CD14-positive monocyte (primary cell): ENCODE data around the gene CPNE8. TPM values are rescaled to one million over a fixed set of nuclear protein-coding genes. Genes with fewer than 3 reads are reported as not detected.

Source experiments
- DNase-seq, 3 donors: peaks; one replicate each; pipeline ENCODE4 v3.0.0-alpha.2; 2011 to 2022
- H2AFZ ChIP-seq: 2 replicates; pipeline ENCODE4 v1.6.0; 2012; ENCODE audit warnings: mild to moderate bottlenecking, low read depth, low read length, inconsistent platforms; ENCODE audit not compliant: insufficient read depth, poor library complexity, severe bottlenecking
- H3K27ac ChIP-seq, 2 donors: 1 replicate in 1 of 2; 2 replicates in 1 of 2; pipeline ENCODE4 v1.5.1; 2012 to 2013; ENCODE audit warnings: low read length in 2 of 2, control low read depth in 1 of 2, inconsistent platforms in 1 of 2, low read depth in 1 of 2, mild to moderate bottlenecking in 1 of 2
- H3K27me3 ChIP-seq, 2 donors: one replicate each; pipeline versions ENCODE4 v1.6.0 to v1.6.1; 2011 to 2013; ENCODE audit warnings: low read length in 2 of 2; ENCODE audit not compliant: control insufficient read depth in 2 of 2, insufficient read depth in 2 of 2
- H3K36me3 ChIP-seq, 2 donors: replicated peaks in 1 of 2; 1 replicate in 1 of 2; 2 replicates in 1 of 2; pipeline versions ENCODE4 v1.5.1 to v1.6.1; 2012 to 2013; ENCODE audit warnings: low read length in 2 of 2, control low read depth in 1 of 2, inconsistent platforms in 1 of 2, mild to moderate bottlenecking in 1 of 2; ENCODE audit not compliant: insufficient read depth in 2 of 2, control insufficient read depth in 1 of 2
- H3K4me1 ChIP-seq, 2 donors: 1 replicate in 1 of 2; 2 replicates in 1 of 2; pipeline versions ENCODE4 v1.5.1 to v1.6.1; 2012 to 2013; ENCODE audit warnings: low read length in 2 of 2, control low read depth in 1 of 2, inconsistent platforms in 1 of 2, mild to moderate bottlenecking in 1 of 2, moderate library complexity in 1 of 2; ENCODE audit not compliant: insufficient read depth in 2 of 2, control insufficient read depth in 1 of 2
- H3K4me2 ChIP-seq: replicated peaks from 2 replicates; pipeline ENCODE3; 2012; ENCODE audit warnings: low read length, moderate library complexity, mild to moderate bottlenecking; ENCODE audit not compliant: poor library complexity, severe bottlenecking; ENCODE audit errors: extremely low read depth
- H3K4me3 ChIP-seq, 3 experiments: fragments of 200-600 bp in 1 of 3; sonication (generic) in 1 of 3; replicated peaks in 1 of 3; 1 replicate in 2 of 3; 2 replicates in 1 of 3; pipeline ENCODE4 v1.5.1; 2011 to 2013; ENCODE audit warnings: low read length in 3 of 3, mild to moderate bottlenecking in 3 of 3, control low read depth in 2 of 3, low read depth in 2 of 3, inconsistent platforms in 1 of 3, moderate library complexity in 1 of 3
- H3K79me2 ChIP-seq: 2 replicates; pipeline ENCODE4 v1.6.0; 2012; ENCODE audit warnings: mild to moderate bottlenecking, control low read depth, inconsistent platforms, low read length, moderate library complexity; ENCODE audit not compliant: insufficient read depth
- H3K9ac ChIP-seq: 2 replicates; pipeline ENCODE4 v1.6.0; 2017; ENCODE audit warnings: low read length, mild to moderate bottlenecking; ENCODE audit not compliant: insufficient read depth, poor library complexity, severe bottlenecking
- H3K9me3 ChIP-seq, 2 donors: replicated peaks in 1 of 2; 1 replicate in 1 of 2; 2 replicates in 1 of 2; pipeline versions ENCODE4 v1.5.1 to v1.6.1; 2012 to 2013; ENCODE audit warnings: low read length in 2 of 2, control low read depth in 1 of 2; ENCODE audit not compliant: control insufficient read depth in 1 of 2, insufficient read depth in 1 of 2
- H4K20me1 ChIP-seq: 2 replicates; pipeline ENCODE4 v1.6.0; 2012; ENCODE audit warnings: mild to moderate bottlenecking, low read length, control low read depth, moderate library complexity; ENCODE audit not compliant: insufficient read depth
- H3K27ac Mint-ChIP-seq, 7 donors: one replicate each; pipeline ENCODE4 v1.8.0; 2020; ENCODE audit warnings: mild to moderate bottlenecking in 7 of 7, mixed read lengths in 7 of 7, moderate library complexity in 6 of 7, inconsistent platforms in 2 of 7
- H3K27me3 Mint-ChIP-seq, 3 donors: one replicate each; pipeline ENCODE4 v1.8.0; 2021 to 2022; ENCODE audit warnings: low read depth in 3 of 3, mild to moderate bottlenecking in 3 of 3, mixed read lengths in 3 of 3, moderate library complexity in 3 of 3, inconsistent platforms in 1 of 3
- H3K36me3 Mint-ChIP-seq, 2 donors: one replicate each; pipeline ENCODE4 v1.8.0; 2020; ENCODE audit warnings: mixed read lengths in 2 of 2, inconsistent platforms in 1 of 2, mild to moderate bottlenecking in 1 of 2
- H3K4me1 Mint-ChIP-seq: one replicate; pipeline ENCODE4 v1.8.0; 2020; ENCODE audit warnings: mild to moderate bottlenecking, mixed read lengths
- H3K4me3 Mint-ChIP-seq, 2 donors: one replicate each; pipeline ENCODE4 v1.8.0; 2020; ENCODE audit warnings: mild to moderate bottlenecking in 2 of 2, mixed read lengths in 2 of 2, moderate library complexity in 1 of 2
- H3K9me3 Mint-ChIP-seq, 7 donors: one replicate each; pipeline ENCODE4 v1.8.0; 2020 to 2022; ENCODE audit warnings: mixed read lengths in 7 of 7, mild to moderate bottlenecking in 6 of 7, moderate library complexity in 6 of 7, inconsistent platforms in 2 of 7
- WGBS: methylation state at CpG from one replicate; pipeline ENCODE4 v1.1.5; 2013; ENCODE audit warnings: missing lambda C conversion rate; ENCODE audit not compliant: insufficient coverage; 5-methylcytosine and 5-hydroxymethylcytosine counted together
- intact Hi-C, 2 donors: fragments of 100-400 bp; cut with micrococcal nuclease; formaldehyde crosslinking; loops; one replicate each; pipeline versions ENCODE4 v1.15.0 to v1.15.1; 2023
- polyA plus RNA-seq, 3 donors: library from polyadenylated mRNA; depleted of rRNA in 1 of 3; unstranded in 2 of 3; stranded (reverse) in 1 of 3; fragments of 300-500 nt in 2 of 3; fragments of >200 nt in 1 of 3; fragmentation: Illumina TruSeq in 2 of 3; gene quantifications; 1 replicate in 2 of 3; 2 replicates in 1 of 3; pipeline ENCODE4 v1.2.3, GENCODE V29; 2012 to 2021
- TF ChIP-seq, protein P1 (sequence below): fragments of 200-600 bp; IDR thresholded peaks from one replicate; pipeline ENCODE4 v1.8.0; 2022; ENCODE audit warnings: antibody characterized with exemption, mild to moderate bottlenecking

CPNE8 gene
- polyA plus RNA-seq, 3 donors = 15.2 to 22.5 (median 19.0) TPM

- peaks cover 9 to 10% of the 10 kb centered on the region in 2 donors for H3K4me1 ChIP-seq
- H3K9me3 Mint-ChIP-seq = no peaks in the 10 kb centered on the region
- no peaks in the 10 kb centered on the region for H3K27me3 Mint-ChIP-seq
- no peaks in the 10 kb centered on the region for H3K9me3 ChIP-seq
- H3K36me3 ChIP-seq = peaks cover 3 to 20% of the 10 kb centered on the region in 2 donors
- DNase-seq = no peak
- H3K4me2 ChIP-seq = peak overlapping the region; percentile 47
- peaks cover 16 to 17% of the 10 kb centered on the region in 2 donors for H3K36me3 Mint-ChIP-seq
- intact Hi-C loops = no loop called here
- peak overlapping the region in 3 of 7 donors; percentile 34 to 50 (median 38) for H3K27ac Mint-ChIP-seq
- no peak overlapping the region for H3K9ac ChIP-seq
- H3K4me3 ChIP-seq = no peak overlapping the region
- H3K79me2 ChIP-seq = no peaks in the 10 kb centered on the region
- peaks cover 10% of the 10 kb centered on the region for H3K4me1 Mint-ChIP-seq
- H3K27ac ChIP-seq = peak overlapping the region in 1 of 2 donors; percentile 72
- no peaks in the 10 kb centered on the region for H3K27me3 ChIP-seq
- no peak overlapping the region for H2AFZ ChIP-seq
- peaks cover 11% of the 10 kb centered on the region for H4K20me1 ChIP-seq
- H3K4me3 Mint-ChIP-seq = no peak overlapping the region
- no CpG with 5 or more reads among the region's 2 CpGs for WGBS
- TF ChIP-seq, protein P1, sequence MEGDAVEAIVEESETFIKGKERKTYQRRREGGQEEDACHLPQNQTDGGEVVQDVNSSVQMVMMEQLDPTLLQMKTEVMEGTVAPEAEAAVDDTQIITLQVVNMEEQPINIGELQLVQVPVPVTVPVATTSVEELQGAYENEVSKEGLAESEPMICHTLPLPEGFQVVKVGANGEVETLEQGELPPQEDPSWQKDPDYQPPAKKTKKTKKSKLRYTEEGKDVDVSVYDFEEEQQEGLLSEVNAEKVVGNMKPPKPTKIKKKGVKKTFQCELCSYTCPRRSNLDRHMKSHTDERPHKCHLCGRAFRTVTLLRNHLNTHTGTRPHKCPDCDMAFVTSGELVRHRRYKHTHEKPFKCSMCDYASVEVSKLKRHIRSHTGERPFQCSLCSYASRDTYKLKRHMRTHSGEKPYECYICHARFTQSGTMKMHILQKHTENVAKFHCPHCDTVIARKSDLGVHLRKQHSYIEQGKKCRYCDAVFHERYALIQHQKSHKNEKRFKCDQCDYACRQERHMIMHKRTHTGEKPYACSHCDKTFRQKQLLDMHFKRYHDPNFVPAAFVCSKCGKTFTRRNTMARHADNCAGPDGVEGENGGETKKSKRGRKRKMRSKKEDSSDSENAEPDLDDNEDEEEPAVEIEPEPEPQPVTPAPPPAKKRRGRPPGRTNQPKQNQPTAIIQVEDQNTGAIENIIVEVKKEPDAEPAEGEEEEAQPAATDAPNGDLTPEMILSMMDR = no peak
Measured at GRCh38 chr12:38772437-38772836, 133.0 kb downstream of the CPNE8 start.

DNA sequence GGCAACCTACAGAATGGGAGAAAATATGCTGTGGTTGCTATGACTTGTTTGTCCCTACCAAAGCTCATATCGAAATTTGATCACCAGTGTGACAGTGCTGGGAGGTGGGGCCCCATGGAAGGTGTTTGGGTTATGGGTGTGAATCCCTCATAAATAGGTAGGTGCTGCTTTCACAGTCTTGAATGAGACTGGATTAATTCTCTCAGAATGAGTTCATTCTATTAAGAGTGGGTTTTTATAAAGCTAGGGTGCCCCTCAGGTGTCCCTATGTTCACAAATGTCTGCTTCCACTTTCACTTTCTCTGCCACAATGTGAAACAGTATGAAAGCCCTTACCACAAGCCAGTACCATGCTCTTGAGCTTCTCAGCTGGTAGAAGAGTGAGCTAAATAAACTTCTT lies 133.5 kb downstream of the CPNE8 start:
- Mint-ChIP-seq H3K27ac (peak overlapping the region in 6 of 7 donors; percentile 19 to 83 (median 58)), H3K4me3 (peak overlapping the region in 1 of 2 donors; percentile 21), H3K36me3 (peaks cover 15 to 17% of the 10 kb centered on the region in 2 donors), H3K4me1 (peaks cover 10% of the 10 kb centered on the region), H3K27me3 (no peaks in the 10 kb centered on the region), H3K9me3 (no peaks in the 10 kb centered on the region)
- Histone ChIP-seq H3K9me3 (no peaks in the 10 kb centered on the region), H3K4me1 (peaks cover 9 to 10% of the 10 kb centered on the region in 2 donors), H2AFZ (no peak overlapping the region), H3K4me3 (peak overlapping the region in 1 of 3 experiments; percentile 20), H3K27ac (peak overlapping the region in 1 of 2 donors; percentile 72), H3K27me3 (no peaks in the 10 kb centered on the region), H3K79me2 (no peaks in the 10 kb centered on the region), H4K20me1 (peaks cover 11% of the 10 kb centered on the region), H3K36me3 (peaks cover 3 to 20% of the 10 kb centered on the region in 2 donors), H3K4me2 (peak overlapping the region; percentile 47), H3K9ac (no peak overlapping the region)
- TF ChIP-seq, protein P1 = no peak
- WGBS = 44% methylated on average over 1 of the region's 1 CpG
- intact Hi-C loops = no loop called here
- no peak for DNase-seq
